Neural progenitor cell (in vitro differentiated cells): ENCODE data around the gene TMEM101.

Source experiments
- EZH2 ChIP-seq: fragments of 200-600 bp; sonication (generic); IDR thresholded peaks from 2 replicates; pipeline ENCODE4 v1.6.1; 2017; ENCODE audit warnings: antibody characterized with exemption, mild to moderate bottlenecking, moderate library complexity
- EZH2phosphoT487 ChIP-seq: fragments of 200-600 bp; sonication (generic); IDR thresholded peaks from 2 replicates; pipeline ENCODE4 v1.6.1; 2017; ENCODE audit warnings: antibody characterized with exemption

DNA sequence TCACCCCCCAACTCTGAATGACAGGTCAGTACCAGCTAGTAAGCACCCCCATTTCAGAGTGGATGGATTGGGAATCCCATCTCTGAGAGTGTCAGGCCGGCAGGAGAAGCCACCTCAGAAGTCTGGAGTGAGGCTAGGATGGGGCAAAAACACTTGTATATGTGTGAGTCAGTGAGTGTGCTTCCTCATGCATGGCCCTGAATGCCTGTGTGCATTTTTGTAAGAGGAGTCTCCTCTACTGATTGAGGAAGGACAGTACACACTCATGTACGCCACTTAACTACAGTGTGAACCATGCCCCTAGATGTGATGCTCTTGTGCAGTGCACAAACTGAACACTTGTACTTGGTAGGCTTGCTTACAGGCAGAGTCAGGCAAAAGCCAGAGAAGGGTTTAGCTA, 32.6 kb downstream of the TMEM101 start:
- no peak for TF ChIP-seq EZH2
- no peak for TF ChIP-seq EZH2phosphoT487
